Gastrocnemius medialis (tissue), 4 donors: ENCODE results near the gene COA1. TPM values are rescaled to one million over a fixed set of nuclear protein-coding genes. Genes with fewer than 3 reads are reported as not detected.

ENCODE experiments used
- ATAC-seq, 2 donors: fragments of 150-250 bp; one replicate each; pipeline ENCODE4 v1.9.1; 2016
- DNase-seq, 2 donors: peaks; one replicate each; pipeline ENCODE4 v3.0.0-alpha.2; 2019
- H3K27ac ChIP-seq, 4 donors: fragments of 200-600 bp; sonication (generic); 1 replicate in 1 of 4; 2 replicates in 3 of 4; pipeline ENCODE4 v1.5.1; 2016 to 2018; ENCODE audit warnings: mild to moderate bottlenecking in 2 of 4, moderate library complexity in 1 of 4
- H3K27me3 ChIP-seq, 3 donors: fragments of 200-600 bp; sonication (generic) in 2 of 3; 1 replicate in 1 of 3; 2 replicates in 2 of 3; pipeline versions ENCODE4 v1.5.1 to v1.6.0; 2016 to 2019; ENCODE audit warnings: mild to moderate bottlenecking in 1 of 3, moderate library complexity in 1 of 3
- H3K36me3 ChIP-seq, 2 donors: fragments of 200-600 bp; sonication (generic) in 1 of 2; one replicate each; pipeline ENCODE4 v1.5.1; 2017 to 2018
- H3K4me1 ChIP-seq, 2 donors: fragments of 200-600 bp; sonication (generic) in 1 of 2; one replicate each; pipeline ENCODE4 v1.5.1; 2016 to 2017; ENCODE audit warnings: mild to moderate bottlenecking in 2 of 2
- H3K4me3 ChIP-seq, 4 donors: fragments of 200-600 bp; sonication (generic) in 3 of 4; 1 replicate in 1 of 4; 2 replicates in 3 of 4; pipeline ENCODE4 v1.5.1; 2016 to 2019; ENCODE audit warnings: mild to moderate bottlenecking in 2 of 4
- H3K9me3 ChIP-seq, 3 donors: fragments of 200-600 bp; sonication (generic) in 2 of 3; 1 replicate in 1 of 3; 2 replicates in 2 of 3; pipeline ENCODE4 v1.5.1; 2016 to 2019
- POLR2A ChIP-seq, 2 donors: fragments of 450-650 bp; IDR thresholded peaks; one replicate each; pipeline ENCODE4 v1.6.1; 2017; ENCODE audit warnings: antibody characterized with exemption in 2 of 2, mild to moderate bottlenecking in 2 of 2, moderate library complexity in 2 of 2
- in situ Hi-C, 4 donors: fragments of 200-750 bp; cut with MboI; loops; one replicate each; pipeline versions ENCODE4 v1.15.0 to v1.8.0; 2017; ENCODE audit warnings: low sequenced_read_pairs in 4 of 4
- intact Hi-C: fragments of 100-400 bp; cut with DNase I; formaldehyde crosslinking; loops from one replicate; pipeline ENCODE4 v1.15.1; 2023; ENCODE audit warnings: low total_unique reads
- total RNA-seq, 4 donors: library from RNA; depleted of rRNA; stranded (reverse); fragments of >200 nt; gene quantifications; one replicate each; pipeline versions ENCODE4 v1.1.0 to v1.2.3, GENCODE V29; 2016
- TF ChIP-seq, protein P1 (sequence below), 5 experiments: fragments of 450-650 bp in 3 of 5; fragments of 200-600 bp in 2 of 5; sonication (generic) in 2 of 5; IDR thresholded peaks in 4 of 5; conservative IDR thresholded peaks in 1 of 5; 1 replicate in 4 of 5; 2 replicates in 1 of 5; pipeline ENCODE4 v1.5.1; 2016 to 2019; ENCODE audit warnings: antibody characterized with exemption in 5 of 5, mild to moderate bottlenecking in 3 of 5, moderate library complexity in 3 of 5

The COA1 gene
- total RNA-seq, 4 donors from 2014 or later = 34.9 to 55.2 (median 49.3) TPM

DNA sequence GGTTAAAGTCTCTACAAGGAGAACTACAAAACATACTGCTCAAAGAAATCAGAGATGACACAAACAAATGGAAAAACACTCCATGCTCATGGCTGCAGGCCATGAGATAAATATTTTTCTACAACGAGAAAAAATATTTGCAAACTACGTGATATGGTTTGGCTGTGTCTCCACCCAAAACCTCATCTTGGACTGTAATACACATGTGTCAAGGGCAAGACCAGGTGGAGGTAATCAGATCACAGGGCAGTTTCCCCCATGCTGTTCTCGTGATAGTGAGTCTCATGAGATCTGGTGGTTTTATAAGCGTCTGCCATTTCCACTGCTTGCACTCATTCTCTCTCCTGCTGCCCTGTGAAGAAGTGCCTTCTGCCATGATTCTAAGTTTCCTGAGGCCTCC, 57.8 kb downstream of the COA1 start:
- H3K4me3 ChIP-seq = no peak overlapping the region
- no peaks in the 10 kb centered on the region for H3K27me3 ChIP-seq
- no peak for DNase-seq
- no peaks in the 10 kb centered on the region for H3K36me3 ChIP-seq
- in situ Hi-C loops = no loop called here
- intact Hi-C loops = no loop called here
- no peak for TF ChIP-seq POLR2A (IDR thresholded peaks at IDR 0.05)
- TF ChIP-seq, protein P1, sequence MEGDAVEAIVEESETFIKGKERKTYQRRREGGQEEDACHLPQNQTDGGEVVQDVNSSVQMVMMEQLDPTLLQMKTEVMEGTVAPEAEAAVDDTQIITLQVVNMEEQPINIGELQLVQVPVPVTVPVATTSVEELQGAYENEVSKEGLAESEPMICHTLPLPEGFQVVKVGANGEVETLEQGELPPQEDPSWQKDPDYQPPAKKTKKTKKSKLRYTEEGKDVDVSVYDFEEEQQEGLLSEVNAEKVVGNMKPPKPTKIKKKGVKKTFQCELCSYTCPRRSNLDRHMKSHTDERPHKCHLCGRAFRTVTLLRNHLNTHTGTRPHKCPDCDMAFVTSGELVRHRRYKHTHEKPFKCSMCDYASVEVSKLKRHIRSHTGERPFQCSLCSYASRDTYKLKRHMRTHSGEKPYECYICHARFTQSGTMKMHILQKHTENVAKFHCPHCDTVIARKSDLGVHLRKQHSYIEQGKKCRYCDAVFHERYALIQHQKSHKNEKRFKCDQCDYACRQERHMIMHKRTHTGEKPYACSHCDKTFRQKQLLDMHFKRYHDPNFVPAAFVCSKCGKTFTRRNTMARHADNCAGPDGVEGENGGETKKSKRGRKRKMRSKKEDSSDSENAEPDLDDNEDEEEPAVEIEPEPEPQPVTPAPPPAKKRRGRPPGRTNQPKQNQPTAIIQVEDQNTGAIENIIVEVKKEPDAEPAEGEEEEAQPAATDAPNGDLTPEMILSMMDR (IDR thresholded peaks at IDR 0.05 in 4 of 5, conservative IDR thresholded peaks at IDR 0.05 in 1 of 5) = no peak
- no peak for ATAC-seq
- H3K27ac ChIP-seq = no peak overlapping the region
- H3K4me1 ChIP-seq = peaks cover 18 to 21% of the 10 kb centered on the region in 2 donors
- H3K9me3 ChIP-seq = no peaks in the 10 kb centered on the region

DNA sequence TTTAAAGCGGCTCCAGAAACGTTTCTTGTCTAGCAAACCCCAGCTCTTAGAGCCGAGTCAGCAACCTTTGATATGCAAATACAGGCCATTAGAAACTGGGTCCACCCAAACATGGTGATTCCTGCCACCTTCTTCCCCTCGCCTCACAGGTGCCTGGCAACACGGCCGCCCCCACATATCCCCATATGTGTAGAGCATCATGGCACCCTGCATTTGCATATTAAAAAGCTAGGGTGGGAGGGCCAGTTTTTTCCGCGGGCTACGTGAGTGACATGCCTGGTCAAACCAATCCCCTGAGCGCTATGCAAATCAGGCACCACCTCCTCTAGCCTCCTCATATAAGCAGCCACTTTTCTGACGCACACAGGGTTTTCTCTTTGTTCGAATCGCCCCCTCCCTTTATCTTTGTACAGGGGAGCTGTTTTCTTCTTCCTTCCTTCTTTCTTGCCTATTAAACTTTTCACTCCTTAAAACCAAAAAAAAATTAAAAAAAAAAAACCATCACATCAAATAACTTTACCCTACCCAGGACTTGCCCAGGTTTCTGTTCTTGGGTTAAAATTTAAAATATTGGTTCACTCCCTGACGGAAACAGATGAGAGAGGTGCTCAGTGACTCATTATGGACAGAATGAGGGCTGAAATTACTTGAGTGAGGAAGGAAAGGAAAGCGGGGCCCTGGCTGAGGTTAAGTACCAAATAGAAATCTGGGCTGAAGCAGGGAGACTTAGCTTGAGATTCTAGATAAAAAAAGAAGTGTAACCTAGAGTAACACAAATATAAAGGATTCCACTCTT, 59.8 kb downstream of the COA1 start:
- in situ Hi-C loops (no loop called here), intact Hi-C loops (no loop called here)
- Histone ChIP-seq H3K4me1 (peaks cover 21 to 26% of the 10 kb centered on the region in 2 donors), H3K36me3 (no peaks in the 10 kb centered on the region), H3K27ac (no peak overlapping the region), H3K4me3 (no peak overlapping the region), H3K9me3 (no peaks in the 10 kb centered on the region), H3K27me3 (no peaks in the 10 kb centered on the region)
- ATAC-seq (no peak), DNase-seq (no peak)
- no peak for TF ChIP-seq POLR2A (IDR thresholded peaks at IDR 0.05)
- TF ChIP-seq, protein P1 (IDR thresholded peaks at IDR 0.05 in 4 of 5, conservative IDR thresholded peaks at IDR 0.05 in 1 of 5) = no peak

- intact Hi-C loops = no loop called here
- in situ Hi-C loops = no loop called here
Measured at GRCh38 chr7:43668035-43668434, 61.3 kb downstream of the COA1 start.

GRCh38 chr7:43666938-43667337, 62.4 kb downstream of the COA1 start:
- TF ChIP-seq, protein P1 (IDR thresholded peaks at IDR 0.05 in 4 of 5, conservative IDR thresholded peaks at IDR 0.05 in 1 of 5) = no peak
- no peak for TF ChIP-seq POLR2A (IDR thresholded peaks at IDR 0.05)
- Histone ChIP-seq H3K27me3 (no peaks in the 10 kb centered on the region), H3K27ac (no peak overlapping the region), H3K4me3 (no peak overlapping the region), H3K4me1 (peaks cover 21 to 26% of the 10 kb centered on the region in 2 donors), H3K36me3 (no peaks in the 10 kb centered on the region), H3K9me3 (no peaks in the 10 kb centered on the region)
- DNase-seq (no peak), ATAC-seq (no peak)
- intact Hi-C loops = no loop called here
- in situ Hi-C loops = no loop called here

More at GRCh38 chr7:43668035-43668434, 61.3 kb downstream of the COA1 start:
- no peaks in the 10 kb centered on the region for H3K27me3 ChIP-seq
- peaks cover 21 to 26% of the 10 kb centered on the region in 2 donors for H3K4me1 ChIP-seq
- no peak for DNase-seq
- no peak overlapping the region for H3K27ac ChIP-seq
- TF ChIP-seq POLR2A (IDR thresholded peaks at IDR 0.05) = no peak
- TF ChIP-seq, protein P1 (IDR thresholded peaks at IDR 0.05 in 4 of 5, conservative IDR thresholded peaks at IDR 0.05 in 1 of 5) = no peak
- no peak for ATAC-seq
- no peak overlapping the region for H3K4me3 ChIP-seq
- no peaks in the 10 kb centered on the region for H3K36me3 ChIP-seq
- no peaks in the 10 kb centered on the region for H3K9me3 ChIP-seq
